Measurements from ENCODE around the gene FUT1.
"Not testable (repeated sequence)": the region's sequence is repeated elsewhere in the genome, so short reads cannot be mapped to it uniquely, and the experiment has no call there.

FUT1 gene

GRCh38 chr19:48795055-48795684 lies 42.7 kb upstream of the FUT1 start:
- peak; percentile 78 for DNase-seq (ENCODE audit: low read depth)
- TF ChIP-seq, protein P1, sequence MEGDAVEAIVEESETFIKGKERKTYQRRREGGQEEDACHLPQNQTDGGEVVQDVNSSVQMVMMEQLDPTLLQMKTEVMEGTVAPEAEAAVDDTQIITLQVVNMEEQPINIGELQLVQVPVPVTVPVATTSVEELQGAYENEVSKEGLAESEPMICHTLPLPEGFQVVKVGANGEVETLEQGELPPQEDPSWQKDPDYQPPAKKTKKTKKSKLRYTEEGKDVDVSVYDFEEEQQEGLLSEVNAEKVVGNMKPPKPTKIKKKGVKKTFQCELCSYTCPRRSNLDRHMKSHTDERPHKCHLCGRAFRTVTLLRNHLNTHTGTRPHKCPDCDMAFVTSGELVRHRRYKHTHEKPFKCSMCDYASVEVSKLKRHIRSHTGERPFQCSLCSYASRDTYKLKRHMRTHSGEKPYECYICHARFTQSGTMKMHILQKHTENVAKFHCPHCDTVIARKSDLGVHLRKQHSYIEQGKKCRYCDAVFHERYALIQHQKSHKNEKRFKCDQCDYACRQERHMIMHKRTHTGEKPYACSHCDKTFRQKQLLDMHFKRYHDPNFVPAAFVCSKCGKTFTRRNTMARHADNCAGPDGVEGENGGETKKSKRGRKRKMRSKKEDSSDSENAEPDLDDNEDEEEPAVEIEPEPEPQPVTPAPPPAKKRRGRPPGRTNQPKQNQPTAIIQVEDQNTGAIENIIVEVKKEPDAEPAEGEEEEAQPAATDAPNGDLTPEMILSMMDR (IDR thresholded peaks at IDR 0.05; ENCODE audit: low read depth, low read length, missing control alignments) = peak; percentile 91
- H3K4me3 ChIP-seq (ENCODE audit: low read depth, low read length) = peak overlapping the region; percentile 54

DNA sequence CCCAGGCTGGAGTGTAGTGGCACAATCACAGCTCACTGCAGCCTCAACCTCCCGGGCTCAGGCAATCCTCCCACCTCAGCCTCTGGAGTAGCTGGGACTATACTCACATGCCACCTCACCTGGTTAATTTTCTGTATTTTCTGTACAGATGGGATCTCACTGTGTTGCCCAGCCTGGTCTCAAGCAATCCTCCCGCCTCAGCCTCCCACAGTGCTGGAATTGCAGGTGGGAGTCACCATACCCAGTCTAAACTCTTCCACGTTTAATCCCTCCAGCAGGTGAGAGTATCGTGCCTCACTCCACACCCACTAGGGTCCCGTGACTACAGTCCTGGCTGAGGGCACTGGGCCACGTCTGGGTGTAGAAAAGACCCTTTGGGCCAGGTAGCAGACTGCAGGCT lies 41.9 kb upstream of the FUT1 start:
- TF ChIP-seq, protein P1 (IDR thresholded peaks at IDR 0.05; ENCODE audit: low read depth, low read length, missing control alignments) = no peak
- H3K4me3 ChIP-seq (ENCODE audit: low read depth, low read length) = no peak overlapping the region
- no peak for DNase-seq (ENCODE audit: low read depth)

GRCh38 chr19:48793271-48793670 lies 40.8 kb upstream of the FUT1 start:
- DNase-seq (ENCODE audit: low read depth) = no peak
- TF ChIP-seq, protein P1 (IDR thresholded peaks at IDR 0.05; ENCODE audit: low read depth, low read length, missing control alignments) = no peak
- no peak overlapping the region for H3K4me3 ChIP-seq (ENCODE audit: low read depth, low read length)

DNA sequence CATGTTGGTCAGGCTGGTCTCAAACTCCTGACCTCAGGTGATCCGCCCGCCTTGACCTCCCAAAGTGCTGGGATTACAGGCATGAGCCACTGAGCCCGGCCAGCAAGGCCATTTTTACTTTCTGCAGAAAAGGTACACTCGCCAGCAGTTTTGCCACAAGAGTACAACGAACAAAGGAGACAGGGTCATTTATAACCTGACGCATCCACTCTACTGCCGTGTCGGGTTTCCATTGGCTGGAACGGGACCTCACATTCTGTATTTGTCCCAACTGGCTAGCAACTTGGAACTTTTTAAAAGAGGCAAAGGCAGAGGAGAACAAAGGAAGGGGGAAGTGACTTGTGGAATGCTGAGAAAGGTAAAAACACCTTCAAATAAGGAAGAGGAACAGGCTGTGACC lies 34.9 kb upstream of the FUT1 start:
- not testable (repeated sequence) for H3K4me3 ChIP-seq (ENCODE audit: low read depth, low read length); DNase-seq (ENCODE audit: low read depth)

GRCh38 chr19:48786422-48786821 lies 34.0 kb upstream of the FUT1 start:
- DNase-seq (ENCODE audit: low read depth); H3K4me3 ChIP-seq (ENCODE audit: low read depth, low read length): not testable (repeated sequence)

- no peak overlapping the region for H3K4me3 ChIP-seq (ENCODE audit: low read depth, low read length)
- DNase-seq (ENCODE audit: low read depth) = no peak
- TF ChIP-seq, protein P1 (IDR thresholded peaks at IDR 0.05; ENCODE audit: low read depth, low read length, missing control alignments) = peak; percentile 6
Measured at GRCh38 chr19:48784527-48784926, 32.1 kb upstream of the FUT1 start.

GRCh38 chr19:48780631-48781391 lies 28.4 kb upstream of the FUT1 start:
- TF ChIP-seq, protein P1 (IDR thresholded peaks at IDR 0.05; ENCODE audit: low read depth, low read length, missing control alignments) = no peak
- DNase-seq (ENCODE audit: low read depth) = no peak
- H3K4me3 ChIP-seq (ENCODE audit: low read depth, low read length) = no peak overlapping the region

DNA sequence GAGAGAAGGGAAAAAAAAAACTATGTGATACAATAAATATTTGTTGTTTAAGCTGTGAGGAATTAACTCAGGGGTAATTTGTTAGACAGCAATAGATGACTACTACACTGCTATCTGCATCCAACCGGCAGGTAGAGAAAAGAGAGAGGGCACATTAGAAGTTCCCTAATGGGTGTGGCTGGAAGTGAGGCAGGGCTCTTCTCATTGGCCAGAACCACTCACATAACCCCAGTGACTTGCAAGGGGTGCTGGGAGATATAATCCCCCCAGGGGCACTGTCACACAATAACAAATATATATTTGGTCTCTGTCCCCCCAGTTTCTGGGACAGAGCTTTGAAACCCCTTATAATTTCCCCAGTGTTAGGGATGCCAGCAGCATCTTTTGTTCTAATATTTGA lies 27.2 kb upstream of the FUT1 start:
- no peak overlapping the region for H3K4me3 ChIP-seq (ENCODE audit: low read depth, low read length)
- TF ChIP-seq, protein P1 (IDR thresholded peaks at IDR 0.05; ENCODE audit: low read depth, low read length, missing control alignments) = no peak
- no peak for DNase-seq (ENCODE audit: low read depth)

All from GM12864 (cell line).